ENCODE results near the gene OR1L1. TPM values are rescaled to one million over a fixed set of nuclear protein-coding genes. Genes with fewer than 3 reads are reported as not detected.

The OR1L1 gene
- total RNA-seq, 1 experiment from 2014 or later, result not detected

DNA sequence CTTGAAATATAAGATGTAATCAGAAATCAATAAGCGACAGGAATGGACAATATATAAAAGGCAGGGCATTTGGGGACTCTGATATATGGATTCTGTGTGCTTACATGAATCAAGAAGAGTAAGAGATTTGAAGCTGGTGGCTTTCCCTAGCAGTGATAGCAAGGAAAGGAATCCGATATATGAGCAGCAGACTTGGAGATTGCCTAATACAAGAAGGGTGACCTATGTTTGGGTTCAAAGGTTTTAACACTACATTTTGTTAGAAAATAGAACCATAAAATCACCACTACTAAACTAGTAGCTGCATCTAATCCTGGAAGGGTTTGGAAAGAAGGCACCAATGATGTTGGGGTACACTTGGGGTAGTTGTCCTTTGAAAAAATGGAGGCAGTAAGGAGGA lies 11.0 kb downstream of the OR1L1 start:
- H3K4me3 ChIP-seq, result no peak overlapping the region
- POLR2A ChIA-PET (ENCODE audit: unreplicated experiment), result no interaction called here
- H3K9me3 ChIP-seq (ENCODE audit: insufficient read depth, low read depth), result no peaks in the 10 kb centered on the region
- DNase-seq, result no peak
- H3K27ac ChIP-seq, result no peak overlapping the region
- intact Hi-C loops (cut with micrococcal nuclease; ENCODE audit: unreplicated experiment), result no loop called here
- H3K4me1 ChIP-seq (replicated peaks; ENCODE audit: insufficient read depth), result no peaks in the 10 kb centered on the region
- H3K36me3 ChIP-seq (ENCODE audit: low read depth), result no peaks in the 10 kb centered on the region
- no peak overlapping the region for H2AFZ ChIP-seq
- peaks cover 19% of the 10 kb centered on the region for H3K27me3 ChIP-seq (ENCODE audit: insufficient read depth, low read depth)
- H3K4me2 ChIP-seq, result no peak overlapping the region
- H4K20me1 ChIP-seq (ENCODE audit: insufficient read depth), result no peaks in the 10 kb centered on the region
- CTCF ChIA-PET, result no interaction called here
- BruUV-seq (replicated peaks), result no TSS peak
- H3K79me2 ChIP-seq (ENCODE audit: low read depth), result no peaks in the 10 kb centered on the region
- TF ChIP-seq EZH2 (IDR thresholded peaks at IDR 0.05; ENCODE audit: low read depth), result no peak
- no peak for TF ChIP-seq CTCF (conservative IDR thresholded peaks at IDR 0.05)
- no peaks in the 10 kb centered on the region for H3F3A ChIP-seq (ENCODE audit: insufficient read depth, low read depth)
- H3K9me2 ChIP-seq (ENCODE audit: insufficient read depth), result no peaks in the 10 kb centered on the region

- TF ChIP-seq EZH2 (IDR thresholded peaks at IDR 0.05; ENCODE audit: low read depth) (no peak), CTCF (conservative IDR thresholded peaks at IDR 0.05) (no peak)
- H3K4me1 ChIP-seq (replicated peaks; ENCODE audit: insufficient read depth), result no peaks in the 10 kb centered on the region
- no peaks in the 10 kb centered on the region for H3K9me2 ChIP-seq (ENCODE audit: insufficient read depth)
- H3K27me3 ChIP-seq (ENCODE audit: insufficient read depth, low read depth), result no peaks in the 10 kb centered on the region
- no peaks in the 10 kb centered on the region for H4K20me1 ChIP-seq (ENCODE audit: insufficient read depth)
- intact Hi-C loops (cut with micrococcal nuclease; ENCODE audit: unreplicated experiment), result no loop called here
- H3F3A ChIP-seq (ENCODE audit: insufficient read depth, low read depth), result no peaks in the 10 kb centered on the region
- H3K4me3 ChIP-seq, result no peak overlapping the region
- CTCF ChIA-PET, result no interaction called here
- no peak overlapping the region for H3K27ac ChIP-seq
- H2AFZ ChIP-seq, result no peak overlapping the region
- H3K9me3 ChIP-seq (ENCODE audit: insufficient read depth, low read depth), result 0 out of 2 replicates have a peak, but pooled peaks cover 5% of the 10 kb centered on the region
- POLR2A ChIA-PET (ENCODE audit: unreplicated experiment), result no interaction called here
- H3K4me2 ChIP-seq, result no peak overlapping the region
- no TSS peak for BruUV-seq (replicated peaks)
- DNase-seq, result no peak
- H3K79me2 ChIP-seq (ENCODE audit: low read depth), result no peaks in the 10 kb centered on the region
- H3K36me3 ChIP-seq (ENCODE audit: low read depth), result no peaks in the 10 kb centered on the region
Measured at GRCh38 chr9:122684851-122685250, 23.3 kb downstream of the OR1L1 start.

GRCh38 chr9:122695696-122696095 lies 34.2 kb downstream of the OR1L1 start:
- Histone ChIP-seq H3K4me3 (no peak overlapping the region), H3F3A (ENCODE audit: insufficient read depth, low read depth) (no peaks in the 10 kb centered on the region), H2AFZ (no peak overlapping the region), H4K20me1 (ENCODE audit: insufficient read depth) (no peaks in the 10 kb centered on the region), H3K4me1 (replicated peaks; ENCODE audit: insufficient read depth) (no peaks in the 10 kb centered on the region), H3K9me3 (ENCODE audit: insufficient read depth, low read depth) (no peaks in the 10 kb centered on the region), H3K9me2 (ENCODE audit: insufficient read depth) (no peaks in the 10 kb centered on the region), H3K27me3 (ENCODE audit: insufficient read depth, low read depth) (peaks cover 8% of the 10 kb centered on the region; the same call in 1 of the 2 replicates), H3K4me2 (no peak overlapping the region), H3K27ac (no peak overlapping the region), H3K36me3 (ENCODE audit: low read depth) (no peaks in the 10 kb centered on the region), H3K79me2 (ENCODE audit: low read depth) (no peaks in the 10 kb centered on the region)
- no TSS peak for BruUV-seq (replicated peaks)
- POLR2A ChIA-PET (ENCODE audit: unreplicated experiment), result no interaction called here
- CTCF ChIA-PET, result interaction anchor here (0.6 kb wide), 1 partner anchor 10 kb away, joined by 7 read pairs; no protein-coding TSS in a partner anchor
- TF ChIP-seq CTCF (conservative IDR thresholded peaks at IDR 0.05) (no peak), EZH2 (IDR thresholded peaks at IDR 0.05; ENCODE audit: low read depth) (no peak)
- intact Hi-C loops (cut with micrococcal nuclease; ENCODE audit: unreplicated experiment), result no loop called here
- no peak for DNase-seq

Other genes with a start within 250 kb of the OR1L1 start
- gene OR1J1, start 183.8 kb upstream of the OR1L1 start, total RNA-seq (2021), result not detected in 2 replicates
- not detected in 2 replicates for gene OR1J2, start 150.9 kb upstream of the OR1L1 start, total RNA-seq (2021)
- not detected in 2 replicates for gene OR1J4, start 142.6 kb upstream of the OR1L1 start, total RNA-seq (2021)
- gene OR1N1, start 134.4 kb upstream of the OR1L1 start, total RNA-seq (2021), result not detected in 2 replicates
- not detected in 2 replicates for gene OR1N2, start 108.6 kb upstream of the OR1L1 start, total RNA-seq (2021)
- gene OR1L8, start 78.3 kb upstream of the OR1L1 start, total RNA-seq (2021), result not detected in 2 replicates
- not detected in 2 replicates for gene OR1Q1, start 47.0 kb upstream of the OR1L1 start, total RNA-seq (2021)
- gene OR1B1, start 4.1 kb upstream of the OR1L1 start, total RNA-seq (2021), result not detected in 2 replicates
- not detected in 2 replicates for gene OR1L3, start 13.4 kb downstream of the OR1L1 start, total RNA-seq (2021)
- not detected in 2 replicates for gene OR1L4, start 62.3 kb downstream of the OR1L1 start, total RNA-seq (2021)
- not detected in 2 replicates for gene OR1L6, start 80.6 kb downstream of the OR1L1 start, total RNA-seq (2021)
- not detected in 2 replicates for gene OR5C1, start 127.2 kb downstream of the OR1L1 start, total RNA-seq (2021)
- gene OR1K1, start 138.4 kb downstream of the OR1L1 start, total RNA-seq (2021), result not detected in 2 replicates
- 23.2 and 28.9 TPM in 2 replicates for gene PDCL, start 166.9 kb downstream of the OR1L1 start, total RNA-seq (2021)
- 58.8 and 59.3 TPM in 2 replicates for gene RC3H2, start 243.6 kb downstream of the OR1L1 start, total RNA-seq (2021)